Heart right ventricle (tissue), 16 donors: ENCODE measurements around the gene TLE1. TPM values are rescaled to one million over a fixed set of nuclear protein-coding genes. Genes with fewer than 3 reads are reported as not detected.

Source experiments
- ATAC-seq, 8 donors: fragments of 200-7000 bp; cut with Tn5 transposase; one replicate each; pipeline ENCODE4 v1.9.1; 2020; ENCODE audit warnings: mild to moderate bottlenecking in 8 of 8, moderate library complexity in 8 of 8, moderate number of reproducible peaks in 1 of 8
- DNase-seq, 2 donors: peaks; one replicate each; pipeline ENCODE4 v3.0.0-alpha.2; 2020
- H3K27ac ChIP-seq, 10 donors: fragments of 200-600 bp; sonication (generic) in 2 of 10; one replicate each; pipeline versions ENCODE4 v1.5.0 to v1.8.0; 2020 to 2022; ENCODE audit warnings: mild to moderate bottlenecking in 3 of 10
- H3K27me3 ChIP-seq, 7 donors: fragments of 200-600 bp; one replicate each; pipeline ENCODE4 v1.8.0; 2021 to 2022; ENCODE audit warnings: mild to moderate bottlenecking in 2 of 7
- H3K36me3 ChIP-seq, 9 donors: fragments of 200-600 bp; sonication (generic) in 1 of 9; one replicate each; pipeline versions ENCODE4 v1.5.0 to v1.8.0; 2020 to 2022; ENCODE audit warnings: mild to moderate bottlenecking in 2 of 9
- H3K4me1 ChIP-seq, 9 donors: fragments of 200-600 bp; sonication (generic) in 1 of 9; one replicate each; pipeline versions ENCODE4 v1.5.0 to v1.8.0; 2020 to 2022; ENCODE audit warnings: mild to moderate bottlenecking in 4 of 9
- H3K4me3 ChIP-seq, 10 donors: fragments of 200-600 bp; sonication (generic) in 2 of 10; one replicate each; pipeline versions ENCODE4 v1.5.0 to v1.8.0; 2020 to 2022; ENCODE audit warnings: mild to moderate bottlenecking in 7 of 10, moderate library complexity in 2 of 10
- H3K9me3 ChIP-seq, 11 donors: fragments of 200-600 bp in 10 of 11; sonication (generic) in 2 of 11; one replicate each; pipeline versions ENCODE4 v1.5.0 to v1.8.0; 2013 to 2022; ENCODE audit warnings: mild to moderate bottlenecking in 2 of 11, control low read depth in 1 of 11, moderate library complexity in 1 of 11
- CTCF ChIP-seq, 9 donors: fragments of 200-600 bp; sonication (generic) in 2 of 9; IDR thresholded peaks; one replicate each; pipeline versions ENCODE4 v1.5.0 to v1.8.0; 2021 to 2022; ENCODE audit warnings: antibody characterized with exemption in 9 of 9, mild to moderate bottlenecking in 5 of 9, moderate library complexity in 1 of 9
- WGBS, 2 donors: extraction: QIAGEN DNeasy Blood & Tissue Kit; methylation state at CpG; one replicate each; pipeline ENCODE4 v1.1.7; 2013; ENCODE audit warnings: inconsistent platforms in 1 of 2; 5-methylcytosine and 5-hydroxymethylcytosine counted together
- intact Hi-C, 10 donors: fragments of 100-400 bp; cut with DNase I; formaldehyde crosslinking; loops; one replicate each; pipeline versions ENCODE4 v1.11.1 to v1.14.2; 2022
- polyA plus RNA-seq, 2 donors: library from polyadenylated mRNA; stranded (reverse); fragments of 200-250 nt; gene quantifications; one replicate each; pipeline ENCODE4 v1.2.3, GENCODE V29; 2013
- total RNA-seq, 10 donors: library from RNA; stranded (reverse); fragmentation: NEBNext Ultra II Directional in 3 of 10; extraction: Animal tissue kit (Norgen Biotek cat#: 25700) in 3 of 10; gene quantifications; one replicate each; pipeline versions ENCODE4 v1.2.1 to v1.2.4, GENCODE V29; 2021 to 2023
- donor health status: Arrhythmogenic right ventricular cardiomyopathy.
- donor health status: ischemic (EF 13 %, LVEDD 7.1; RV severe dilation, severe dysfunction).
- donor health status: healthy with polysubstance abuse.
- donor health status: DM: no; HTN: yes; CAD: no.
- donor health status: DM: no; HTN: no; CAD: no.
- donor health status: ischemic (EF 25% LVEDD 6.9; RV normal size, moderate dysfunction).
- donor health status: ischemic (EF 25% LVEDD 5.7; RV mildly dilated, moderate dysfunction).
- donor health status: healthy.
- donor health status: DM: yes; HTN: yes; CAD: no.
- donor health status: Ischemic cardiomyopathy.
- donor health status: ischemic (EF 35%, LVEDD 5.7; RV mildly dilated, moderate dysfunction).
- donor health status: nonischemic (EF 11% LVEDD 7.7; RV severe dilation, severe dysfunction).
- donor health status: DM: yes; HTN: yes; CAD: no.
- donor health status: PGD.
- donor health status: ischemic (EF 29% LVEDD 5.4; RV normal size, mild dysfunction).
- donor health status: nonischemic (EF 23%, LVEDD 6.1; RV moderate dilation, normal function).

The TLE1 gene
- total and polyA plus RNA-seq, 12 donors: 7.9 to 15.2 (median 11.0) TPM

DNA sequence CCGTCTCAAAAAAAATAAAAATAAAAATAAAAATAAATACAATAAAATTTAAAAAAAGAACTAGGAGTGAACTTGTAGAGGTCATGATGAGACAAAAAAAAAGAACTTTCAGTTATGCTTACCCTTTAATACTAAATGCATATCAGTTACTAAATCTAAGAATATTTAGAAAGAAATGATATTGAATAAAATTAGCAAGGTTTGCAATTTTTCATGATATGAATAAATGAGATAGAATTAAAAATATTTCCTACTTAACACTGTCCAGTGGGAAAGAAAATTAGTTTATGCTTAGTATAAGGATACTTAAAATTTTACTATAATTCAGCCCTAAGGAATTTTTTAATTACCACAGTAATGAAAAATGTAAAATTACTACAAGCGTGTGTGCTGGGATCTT, 132.4 kb downstream of the TLE1 start:
- WGBS, 2 donors: 91 to 95% methylated on average over 2 of the region's 2 CpGs
- TF ChIP-seq CTCF (IDR thresholded peaks at IDR 0.05): no peak

GRCh38 chr9:81552581-81552991, 136.8 kb downstream of the TLE1 start:
- peak in 7 of 8 donors; percentile 17 to 79 (median 42) for ATAC-seq
- 53 to 55% methylated on average over 4 of the region's 4 CpGs for whole genome bisulfite sequencing, 2 donors

More for the DNA sequence above, 132.4 kb downstream of the TLE1 start:
- no peak overlapping the region for H3K4me3 ChIP-seq
- no peaks in the 10 kb centered on the region for H3K9me3 ChIP-seq
- intact Hi-C loops: no loop called here
- no peak for ATAC-seq
- no peaks in the 10 kb centered on the region for H3K36me3 ChIP-seq
- H3K27me3 ChIP-seq: no peaks in the 10 kb centered on the region
- H3K4me1 ChIP-seq: peaks cover 0 to 38% (median 12%) of the 10 kb centered on the region in 9 donors
- H3K27ac ChIP-seq: no peak overlapping the region
- no peak for DNase-seq

DNA sequence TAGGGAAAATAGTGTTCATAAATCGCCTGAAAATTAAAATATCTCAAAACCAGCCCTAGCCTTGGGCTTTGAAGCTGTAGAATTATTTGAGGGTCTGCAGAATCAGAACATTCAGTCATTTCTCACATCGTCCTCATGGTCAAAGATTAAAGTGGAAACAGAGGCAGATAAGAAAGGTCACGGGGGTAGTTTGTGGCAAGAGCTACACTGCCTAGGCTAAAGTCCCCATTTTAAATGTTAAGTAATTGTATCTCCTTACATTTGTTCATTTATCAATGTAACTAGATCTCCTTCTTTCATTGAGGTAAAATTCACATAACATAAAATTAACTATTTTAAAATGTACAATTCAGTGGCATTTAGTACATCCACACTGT, 139.2 kb downstream of the TLE1 start:
- Histone ChIP-seq H3K27ac (no peak overlapping the region), H3K4me3 (no peak overlapping the region), H3K4me1 (peaks cover 0 to 27% (median 6%) of the 10 kb centered on the region in 9 donors), H3K9me3 (no peaks in the 10 kb centered on the region), H3K27me3 (no peaks in the 10 kb centered on the region), H3K36me3 (no peaks in the 10 kb centered on the region)
- TF ChIP-seq CTCF (IDR thresholded peaks at IDR 0.05): no peak
- 55 to 60% methylated on average over 3 of the region's 3 CpGs for WGBS, 2 donors
- intact Hi-C loops: no loop called here
- DNase-seq (no peak), ATAC-seq (no peak)

More at GRCh38 chr9:81552581-81552991, 136.8 kb downstream of the TLE1 start:
- H3K9me3 ChIP-seq: no peaks in the 10 kb centered on the region
- H3K36me3 ChIP-seq: no peaks in the 10 kb centered on the region
- H3K27me3 ChIP-seq: no peaks in the 10 kb centered on the region
- H3K4me3 ChIP-seq: no peak overlapping the region
- peak in 1 of 2 donors; percentile 18 for DNase-seq
- H3K27ac ChIP-seq: peak overlapping the region in 3 of 10 donors; percentile 24 to 30 (median 28)
- intact Hi-C loops: no loop called here
- H3K4me1 ChIP-seq: peaks cover 0 to 13% (median 4%) of the 10 kb centered on the region in 9 donors
- no peak for TF ChIP-seq CTCF (IDR thresholded peaks at IDR 0.05)

- intact Hi-C loops: no loop called here
Measured at GRCh38 chr9:81549500-81550206, 139.7 kb downstream of the TLE1 start.

More at GRCh38 chr9:81549500-81550206, 139.7 kb downstream of the TLE1 start:
- Histone ChIP-seq H3K9me3 (no peaks in the 10 kb centered on the region), H3K36me3 (no peaks in the 10 kb centered on the region), H3K27me3 (no peaks in the 10 kb centered on the region), H3K27ac (no peak overlapping the region), H3K4me3 (no peak overlapping the region), H3K4me1 (peaks cover 0 to 27% (median 6%) of the 10 kb centered on the region in 9 donors)
- WGBS, 2 donors: 62 to 72% methylated on average over 6 of the region's 6 CpGs
- no peak for DNase-seq
- no peak for TF ChIP-seq CTCF (IDR thresholded peaks at IDR 0.05)
- ATAC-seq: no peak
